Neural progenitor cell (in vitro differentiated cells): ENCODE measurements around the gene TXNDC11. TPM values are rescaled to one million over a fixed set of nuclear protein-coding genes. Genes with fewer than 3 reads are reported as not detected.

Source experiments
- DNase-seq: peaks from one replicate; pipeline ENCODE4 v3.0.0-alpha.2; 2016; ENCODE audit warnings: low spot score
- H2AFZ ChIP-seq: fragments of 200-600 bp; sonication (generic); replicated peaks from 2 replicates; pipeline ENCODE4 v1.6.1; 2016; ENCODE audit warnings: antibody characterized with exemption
- H3F3A ChIP-seq: fragments of 200-600 bp; sonication (generic); 2 replicates; pipeline ENCODE4 v1.6.1; 2016; ENCODE audit warnings: antibody characterized with exemption, low read depth
- H3K27ac ChIP-seq: fragments of 200-600 bp; sonication (generic); 2 replicates; pipeline ENCODE4 v1.5.1; 2016; ENCODE audit warnings: mild to moderate bottlenecking
- H3K27me3 ChIP-seq: fragments of 200-600 bp; sonication (generic); 2 replicates; pipeline ENCODE4 v1.6.1; 2016; ENCODE audit warnings: mild to moderate bottlenecking, moderate library complexity
- H3K36me3 ChIP-seq: fragments of 200-600 bp; sonication (generic); 2 replicates; pipeline ENCODE4 v1.5.1; 2016
- H3K4me1 ChIP-seq: fragments of 200-600 bp; sonication (generic); 2 replicates; pipeline ENCODE4 v1.6.1; 2016; ENCODE audit warnings: mixed run types
- H3K4me2 ChIP-seq: fragments of 200-600 bp; sonication (generic); 2 replicates; pipeline ENCODE4 v1.6.1; 2016
- H3K4me3 ChIP-seq: fragments of 200-600 bp; sonication (generic); 2 replicates; pipeline ENCODE4 v1.5.1; 2016
- H3K79me2 ChIP-seq: fragments of 200-600 bp; sonication (generic); 2 replicates; pipeline ENCODE4 v1.6.1; 2016; ENCODE audit warnings: low read depth
- H3K9ac ChIP-seq: fragments of 200-600 bp; sonication (generic); 2 replicates; pipeline ENCODE4 v1.6.1; 2016
- H3K9me3 ChIP-seq: fragments of 200-600 bp; sonication (generic); 2 replicates; pipeline ENCODE4 v1.5.1; 2016; ENCODE audit warnings: low read depth
- H4K20me1 ChIP-seq: fragments of 200-600 bp; sonication (generic); 2 replicates; pipeline ENCODE4 v1.6.1; 2016; ENCODE audit warnings: low read depth
- H3K27ac Mint-ChIP-seq: 3 replicates; pipeline ENCODE4 v1.8.0; 2021; ENCODE audit warnings: mixed read lengths
- H3K27me3 Mint-ChIP-seq: 2 replicates; pipeline ENCODE4 v1.8.0; 2022; ENCODE audit warnings: low read depth, mild to moderate bottlenecking, inconsistent platforms, moderate library complexity, mixed read lengths; ENCODE audit not compliant: insufficient read depth
- H3K36me3 Mint-ChIP-seq: 3 replicates; pipeline ENCODE4 v1.8.0; 2021; ENCODE audit warnings: mixed read lengths
- H3K4me1 Mint-ChIP-seq: 3 replicates; pipeline ENCODE4 v1.8.0; 2021; ENCODE audit warnings: mixed read lengths
- H3K4me3 Mint-ChIP-seq: 3 replicates; pipeline ENCODE4 v1.8.0; 2021; ENCODE audit warnings: mild to moderate bottlenecking, moderate library complexity, mixed read lengths
- H3K9me3 Mint-ChIP-seq: 3 replicates; pipeline ENCODE4 v1.8.0; 2020; ENCODE audit warnings: mixed read lengths
- EZH2 ChIP-seq: fragments of 200-600 bp; sonication (generic); IDR thresholded peaks from 2 replicates; pipeline ENCODE4 v1.6.1; 2017; ENCODE audit warnings: antibody characterized with exemption, mild to moderate bottlenecking, moderate library complexity
- EZH2phosphoT487 ChIP-seq: fragments of 200-600 bp; sonication (generic); IDR thresholded peaks from 2 replicates; pipeline ENCODE4 v1.6.1; 2017; ENCODE audit warnings: antibody characterized with exemption
- total RNA-seq: library from RNA; depleted of rRNA; stranded (reverse); fragments of >200 nt; gene quantifications from 2 replicates; pipeline ENCODE4 v1.2.3, GENCODE V29; 2015; ENCODE audit warnings: low replicate concordance
- TF ChIP-seq, protein P1 (sequence below): fragments of 200-600 bp; sonication (generic); IDR thresholded peaks from 2 replicates; pipeline ENCODE4 v1.5.1; 2017; ENCODE audit warnings: antibody characterized with exemption, mild to moderate bottlenecking

TXNDC11 gene
- total RNA-seq, 1 donor from 2014 or later = 7.4 TPM

DNA sequence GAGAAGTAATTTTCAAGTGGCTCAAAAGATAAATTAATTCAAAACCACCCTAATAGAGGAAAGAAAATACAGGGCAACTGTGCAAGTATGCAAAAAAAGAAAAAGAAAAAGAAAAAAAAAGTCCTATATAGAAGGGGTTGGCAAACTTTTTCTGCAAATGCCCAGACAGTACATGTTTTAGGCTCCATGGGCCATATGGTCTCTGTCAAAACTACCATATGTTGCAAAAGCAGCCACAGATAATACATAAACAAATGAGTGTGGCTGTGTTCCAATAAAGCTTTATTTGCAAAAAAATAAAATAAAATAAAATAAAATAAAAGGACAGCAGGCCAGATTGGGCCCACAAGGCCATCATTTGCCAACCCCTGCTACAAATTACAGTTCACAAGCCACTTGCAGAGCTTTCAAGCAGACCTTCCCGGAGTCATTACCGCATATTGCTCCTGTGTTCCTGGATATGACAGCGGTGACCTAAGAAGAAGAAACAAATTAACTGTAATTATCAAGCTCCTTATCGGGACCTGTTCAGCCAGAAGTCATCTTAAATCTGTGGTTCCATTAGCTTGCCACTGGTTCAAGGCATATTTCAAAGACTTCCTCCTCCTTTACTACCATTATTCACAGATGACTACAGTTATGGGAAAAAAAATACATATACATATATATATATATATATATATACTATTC is 38.5 kb upstream of the TXNDC11 start:
- peak overlapping the region; percentile 8 for H3K27ac Mint-ChIP-seq
- Histone ChIP-seq H3K79me2 (peaks cover 67% of the 10 kb centered on the region), H3K27me3 (no peaks in the 10 kb centered on the region), H3K27ac (no peak overlapping the region), H3K9ac (no peak overlapping the region), H3K4me2 (no peak overlapping the region), H3K4me3 (no peak overlapping the region), H3K9me3 (no peaks in the 10 kb centered on the region), H2AFZ (no peak overlapping the region), H3K36me3 (peaks cover 12% of the 10 kb centered on the region), H4K20me1 (peaks cover 31% of the 10 kb centered on the region), H3F3A (no peaks in the 10 kb centered on the region), H3K4me1 (no peaks in the 10 kb centered on the region)
- no peak overlapping the region for H3K4me3 Mint-ChIP-seq
- no peaks in the 10 kb centered on the region for H3K27me3 Mint-ChIP-seq
- H3K9me3 Mint-ChIP-seq = no peaks in the 10 kb centered on the region
- peaks cover 6% of the 10 kb centered on the region for H3K4me1 Mint-ChIP-seq
- peaks cover 3% of the 10 kb centered on the region for H3K36me3 Mint-ChIP-seq
- no peak for TF ChIP-seq EZH2phosphoT487
- TF ChIP-seq, protein P1, sequence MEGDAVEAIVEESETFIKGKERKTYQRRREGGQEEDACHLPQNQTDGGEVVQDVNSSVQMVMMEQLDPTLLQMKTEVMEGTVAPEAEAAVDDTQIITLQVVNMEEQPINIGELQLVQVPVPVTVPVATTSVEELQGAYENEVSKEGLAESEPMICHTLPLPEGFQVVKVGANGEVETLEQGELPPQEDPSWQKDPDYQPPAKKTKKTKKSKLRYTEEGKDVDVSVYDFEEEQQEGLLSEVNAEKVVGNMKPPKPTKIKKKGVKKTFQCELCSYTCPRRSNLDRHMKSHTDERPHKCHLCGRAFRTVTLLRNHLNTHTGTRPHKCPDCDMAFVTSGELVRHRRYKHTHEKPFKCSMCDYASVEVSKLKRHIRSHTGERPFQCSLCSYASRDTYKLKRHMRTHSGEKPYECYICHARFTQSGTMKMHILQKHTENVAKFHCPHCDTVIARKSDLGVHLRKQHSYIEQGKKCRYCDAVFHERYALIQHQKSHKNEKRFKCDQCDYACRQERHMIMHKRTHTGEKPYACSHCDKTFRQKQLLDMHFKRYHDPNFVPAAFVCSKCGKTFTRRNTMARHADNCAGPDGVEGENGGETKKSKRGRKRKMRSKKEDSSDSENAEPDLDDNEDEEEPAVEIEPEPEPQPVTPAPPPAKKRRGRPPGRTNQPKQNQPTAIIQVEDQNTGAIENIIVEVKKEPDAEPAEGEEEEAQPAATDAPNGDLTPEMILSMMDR = no peak
- no peak for TF ChIP-seq EZH2
- DNase-seq = no peak

DNA sequence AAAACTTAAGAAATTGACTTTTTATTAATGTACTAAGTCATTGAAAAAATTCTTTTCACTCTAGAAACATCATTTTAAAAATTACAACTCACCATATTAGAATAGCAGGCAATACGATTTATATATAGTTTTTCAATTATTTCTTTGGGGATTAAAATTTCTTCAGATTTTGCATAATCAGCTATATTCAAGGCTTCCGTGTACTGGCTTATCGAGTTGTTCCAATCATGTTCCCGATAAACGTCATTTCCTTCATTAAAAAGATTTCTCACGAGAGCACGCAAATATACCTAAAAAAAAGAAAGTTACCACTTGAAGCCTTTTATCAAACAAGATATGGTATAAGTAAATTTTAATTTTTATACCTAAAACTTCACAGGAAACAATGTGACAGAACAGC is 36.4 kb upstream of the TXNDC11 start:
- H3K9me3 Mint-ChIP-seq = no peaks in the 10 kb centered on the region
- no peaks in the 10 kb centered on the region for H3K4me1 ChIP-seq

DNA sequence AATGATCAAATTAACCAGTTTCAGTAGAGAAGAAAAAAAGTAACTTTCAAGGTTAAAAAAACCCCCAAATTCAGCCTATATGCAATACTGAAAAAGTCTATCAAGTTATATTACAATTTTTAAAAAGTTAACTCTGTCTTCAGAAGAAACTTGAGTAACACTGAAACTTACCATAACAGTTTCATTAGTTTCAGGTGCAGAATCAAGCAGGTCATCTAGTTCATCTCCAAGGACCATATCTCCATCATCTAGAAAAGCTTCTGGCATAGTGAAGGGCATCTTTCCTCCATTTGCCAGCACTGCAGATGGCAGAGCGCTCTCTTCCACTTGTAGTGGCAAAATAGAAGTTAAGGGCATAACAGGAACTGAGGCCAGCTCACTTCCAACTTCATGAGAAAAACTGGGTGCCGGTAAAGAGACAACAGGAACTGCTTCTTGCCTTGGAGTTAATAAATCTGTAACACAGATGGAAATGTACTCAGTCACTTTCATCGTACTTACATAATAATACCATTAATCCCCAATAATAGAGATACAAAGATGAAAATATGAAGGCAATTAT is 31.5 kb upstream of the TXNDC11 start:
- peaks cover 29% of the 10 kb centered on the region for H3K36me3 ChIP-seq
- no peak overlapping the region for H2AFZ ChIP-seq
- H3K27ac ChIP-seq = no peak overlapping the region
- no peaks in the 10 kb centered on the region for H3K4me1 ChIP-seq
- no peaks in the 10 kb centered on the region for H4K20me1 ChIP-seq
- H3K27me3 ChIP-seq = no peaks in the 10 kb centered on the region
- Mint-ChIP-seq H3K27ac (no peak overlapping the region), H3K27me3 (no peaks in the 10 kb centered on the region), H3K4me3 (no peak overlapping the region), H3K4me1 (no peaks in the 10 kb centered on the region), H3K36me3 (peaks cover 16% of the 10 kb centered on the region), H3K9me3 (no peaks in the 10 kb centered on the region)
- TF ChIP-seq EZH2phosphoT487 (no peak), EZH2 (no peak)
- TF ChIP-seq, protein P1 = no peak
- H3F3A ChIP-seq = no peaks in the 10 kb centered on the region
- H3K79me2 ChIP-seq = no peaks in the 10 kb centered on the region
- no peaks in the 10 kb centered on the region for H3K9me3 ChIP-seq
- no peak overlapping the region for H3K4me2 ChIP-seq
- no peak overlapping the region for H3K9ac ChIP-seq
- no peak overlapping the region for H3K4me3 ChIP-seq
- DNase-seq = no peak

More for the DNA sequence above, 36.4 kb upstream of the TXNDC11 start:
- H3K27me3 Mint-ChIP-seq = no peaks in the 10 kb centered on the region
- Histone ChIP-seq H3K79me2 (peaks cover 46% of the 10 kb centered on the region), H3K4me2 (no peak overlapping the region), H3K9ac (no peak overlapping the region), H3K4me3 (no peak overlapping the region), H4K20me1 (peaks cover 20% of the 10 kb centered on the region), H3K27ac (no peak overlapping the region), H2AFZ (no peak overlapping the region), H3K27me3 (no peaks in the 10 kb centered on the region), H3K36me3 (peaks cover 19% of the 10 kb centered on the region), H3F3A (no peaks in the 10 kb centered on the region), H3K9me3 (no peaks in the 10 kb centered on the region)
- H3K36me3 Mint-ChIP-seq = peaks cover 5% of the 10 kb centered on the region
- no peak overlapping the region for H3K27ac Mint-ChIP-seq
- DNase-seq = no peak
- H3K4me3 Mint-ChIP-seq = no peak overlapping the region
- TF ChIP-seq EZH2phosphoT487 = no peak
- TF ChIP-seq EZH2 = no peak
- peaks cover 6% of the 10 kb centered on the region for H3K4me1 Mint-ChIP-seq

GRCh38 chr16:11768849-11769248 is 26.2 kb upstream of the TXNDC11 start:
- Histone ChIP-seq H3F3A (peaks cover 8% of the 10 kb centered on the region), H3K4me2 (no peak overlapping the region), H3K27ac (no peak overlapping the region), H2AFZ (no peak overlapping the region), H3K36me3 (peaks cover 29% of the 10 kb centered on the region), H3K4me1 (no peaks in the 10 kb centered on the region), H3K79me2 (no peaks in the 10 kb centered on the region), H3K27me3 (no peaks in the 10 kb centered on the region), H4K20me1 (no peaks in the 10 kb centered on the region), H3K9ac (no peak overlapping the region), H3K4me3 (no peak overlapping the region), H3K9me3 (no peaks in the 10 kb centered on the region)
- TF ChIP-seq EZH2 (no peak), EZH2phosphoT487 (no peak)
- TF ChIP-seq, protein P1 = no peak
- DNase-seq = no peak
- Mint-ChIP-seq H3K4me3 (no peak overlapping the region), H3K27ac (no peak overlapping the region), H3K36me3 (peaks cover 29% of the 10 kb centered on the region), H3K27me3 (no peaks in the 10 kb centered on the region), H3K4me1 (no peaks in the 10 kb centered on the region), H3K9me3 (no peaks in the 10 kb centered on the region)
